SJSA1 (cell line): Measurements from ENCODE around the gene TFF2. TPM values are rescaled to one million over a fixed set of nuclear protein-coding genes. Genes with fewer than 3 reads are reported as not detected.

Experiments
- DNase-seq, 2 experiments: peaks; one replicate each; pipeline ENCODE4 v3.0.0-alpha.2; 2015 to 2020; ENCODE audit warnings: low spot score in 2 of 2, low read depth in 1 of 2
- H3K27ac ChIP-seq: fragments of 250-450 bp; sonication (Bioruptor Pico); 2 replicates; pipeline ENCODE4 v1.5.1; 2020; ENCODE audit warnings: mild to moderate bottlenecking, moderate library complexity
- H3K27me3 ChIP-seq: fragments of 250-450 bp; sonication (Bioruptor Pico); replicated peaks from 2 replicates; pipeline ENCODE4 v1.5.1; 2020; ENCODE audit warnings: mild to moderate bottlenecking, moderate library complexity
- H3K36me3 ChIP-seq: fragments of 250-450 bp; sonication (Bioruptor Pico); 2 replicates; pipeline ENCODE4 v1.5.1; 2020; ENCODE audit warnings: mild to moderate bottlenecking
- H3K4me1 ChIP-seq: fragments of 250-450 bp; sonication (Bioruptor Pico); replicated peaks from 2 replicates; pipeline ENCODE4 v1.6.1; 2021; ENCODE audit warnings: mild to moderate bottlenecking
- H3K4me3 ChIP-seq: fragments of 250-450 bp; sonication (Bioruptor Pico); 2 replicates; pipeline ENCODE4 v1.5.1; 2020; ENCODE audit warnings: mild to moderate bottlenecking
- H3K9me3 ChIP-seq: fragments of 250-450 bp; sonication (Bioruptor Pico); replicated peaks from 2 replicates; pipeline ENCODE4 v1.5.1; 2020; ENCODE audit warnings: mild to moderate bottlenecking
- total RNA-seq: library from RNA; depleted of rRNA; stranded (reverse); fragments of >200 nt; shearing (Covaris generic); gene quantifications from 2 replicates; pipeline ENCODE4 v1.2.3, GENCODE V29; 2014

Gene TFF2
- total RNA-seq, 1 experiment from 2014 or later, result not detected

- Histone ChIP-seq H3K9me3 (no peaks in the 10 kb centered on the region; the same call in 1 of the 2 replicates), H3K4me3 (no peak overlapping the region), H3K4me1 (no peaks in the 10 kb centered on the region), H3K27me3 (no peaks in the 10 kb centered on the region), H3K27ac (no peak overlapping the region), H3K36me3 (no peaks in the 10 kb centered on the region)
- DNase-seq, result no peak
Measured at GRCh38 chr21:42352441-42353095, 1.8 kb upstream of the TFF2 start.

- Histone ChIP-seq H3K4me1 (no peaks in the 10 kb centered on the region), H3K27me3 (no peaks in the 10 kb centered on the region), H3K36me3 (no peaks in the 10 kb centered on the region), H3K9me3 (no peaks in the 10 kb centered on the region; the same call in 1 of the 2 replicates), H3K27ac (no peak overlapping the region), H3K4me3 (no peak overlapping the region)
- peak in 1 of 2 experiments; percentile 31 for DNase-seq
Measured at GRCh38 chr21:42351626-42352440, 1.0 kb upstream of the TFF2 start.

GRCh38 chr21:42350318-42350910, 380 bp downstream of the TFF2 start:
- Histone ChIP-seq H3K27me3 (no peaks in the 10 kb centered on the region), H3K36me3 (no peaks in the 10 kb centered on the region), H3K27ac (no peak overlapping the region), H3K4me3 (no peak overlapping the region), H3K9me3 (no peaks in the 10 kb centered on the region; the same call in 1 of the 2 replicates), H3K4me1 (no peaks in the 10 kb centered on the region)
- DNase-seq, result peak in 1 of 2 experiments; percentile 34

GRCh38 chr21:42349420-42350317, 1.1 kb downstream of the TFF2 start:
- no peaks in the 10 kb centered on the region for H3K9me3 ChIP-seq
- H3K36me3 ChIP-seq, result no peaks in the 10 kb centered on the region
- no peak overlapping the region for H3K27ac ChIP-seq
- peak in 1 of 2 experiments; percentile 13 for DNase-seq
- no peak overlapping the region for H3K4me3 ChIP-seq
- H3K27me3 ChIP-seq, result no peaks in the 10 kb centered on the region
- no peaks in the 10 kb centered on the region for H3K4me1 ChIP-seq

- no peaks in the 10 kb centered on the region for H3K36me3 ChIP-seq
- no peak for DNase-seq
- H3K9me3 ChIP-seq, result no peaks in the 10 kb centered on the region
- no peaks in the 10 kb centered on the region for H3K27me3 ChIP-seq
- no peaks in the 10 kb centered on the region for H3K4me1 ChIP-seq
- H3K4me3 ChIP-seq, result no peak overlapping the region
- no peak overlapping the region for H3K27ac ChIP-seq
Measured at GRCh38 chr21:42348762-42349161, 2.0 kb downstream of the TFF2 start.

GRCh38 chr21:42347601-42348327, 3.0 kb downstream of the TFF2 start:
- H3K27me3 ChIP-seq, result no peaks in the 10 kb centered on the region
- no peaks in the 10 kb centered on the region for H3K9me3 ChIP-seq
- H3K27ac ChIP-seq, result no peak overlapping the region
- no peak overlapping the region for H3K4me3 ChIP-seq
- H3K36me3 ChIP-seq, result no peaks in the 10 kb centered on the region
- H3K4me1 ChIP-seq, result no peaks in the 10 kb centered on the region
- peak in 1 of 2 experiments; percentile 32 for DNase-seq

GRCh38 chr21:42346866-42347600, 3.8 kb downstream of the TFF2 start:
- Histone ChIP-seq H3K4me1 (no peaks in the 10 kb centered on the region), H3K9me3 (no peaks in the 10 kb centered on the region), H3K27ac (no peak overlapping the region), H3K36me3 (no peaks in the 10 kb centered on the region), H3K4me3 (no peak overlapping the region), H3K27me3 (no peaks in the 10 kb centered on the region)
- peak in 1 of 2 experiments; percentile 35 for DNase-seq

GRCh38 chr21:42346441-42346840, 4.4 kb downstream of the TFF2 start:
- Histone ChIP-seq H3K4me1 (no peaks in the 10 kb centered on the region), H3K4me3 (no peak overlapping the region), H3K9me3 (no peaks in the 10 kb centered on the region), H3K27me3 (no peaks in the 10 kb centered on the region), H3K36me3 (no peaks in the 10 kb centered on the region), H3K27ac (no peak overlapping the region)
- peak in 1 of 2 experiments; percentile 8 for DNase-seq

- Histone ChIP-seq H3K36me3 (no peaks in the 10 kb centered on the region), H3K4me1 (no peaks in the 10 kb centered on the region), H3K9me3 (no peaks in the 10 kb centered on the region), H3K27ac (no peak overlapping the region), H3K4me3 (no peak overlapping the region), H3K27me3 (no peaks in the 10 kb centered on the region)
- no peak for DNase-seq
Measured at GRCh38 chr21:42344631-42345030, 6.2 kb downstream of the TFF2 start.

GRCh38 chr21:42343963-42344510, 6.8 kb downstream of the TFF2 start:
- Histone ChIP-seq H3K4me1 (no peaks in the 10 kb centered on the region), H3K9me3 (no peaks in the 10 kb centered on the region), H3K27me3 (no peaks in the 10 kb centered on the region), H3K4me3 (no peak overlapping the region), H3K36me3 (no peaks in the 10 kb centered on the region), H3K27ac (no peak overlapping the region)
- peak in 1 of 2 experiments; percentile 26 for DNase-seq

- Histone ChIP-seq H3K4me3 (no peak overlapping the region), H3K27ac (no peak overlapping the region), H3K9me3 (no peaks in the 10 kb centered on the region), H3K36me3 (no peaks in the 10 kb centered on the region), H3K4me1 (no peaks in the 10 kb centered on the region), H3K27me3 (no peaks in the 10 kb centered on the region)
- DNase-seq, result peak in 1 of 2 experiments; percentile 33
Measured at GRCh38 chr21:42343556-42343955, 7.2 kb downstream of the TFF2 start.

- peak in 1 of 2 experiments; percentile 39 for DNase-seq
- H3K9me3 ChIP-seq, result no peaks in the 10 kb centered on the region
- no peaks in the 10 kb centered on the region for H3K36me3 ChIP-seq
- H3K27me3 ChIP-seq, result no peaks in the 10 kb centered on the region
- H3K4me1 ChIP-seq, result no peaks in the 10 kb centered on the region
- H3K27ac ChIP-seq, result no peak overlapping the region
- H3K4me3 ChIP-seq, result no peak overlapping the region
Measured at GRCh38 chr21:42343101-42343500, 7.7 kb downstream of the TFF2 start.
